ENCODE results near the gene KIF3B. TPM values are rescaled to one million over a fixed set of nuclear protein-coding genes. Genes with fewer than 3 reads are reported as not detected.
"Not testable (repeated sequence)": the region's sequence is repeated elsewhere in the genome, so short reads cannot be mapped to it uniquely, and the experiment has no call there.

KIF3B gene
- polyA plus RNA-seq, 3 donors, result 47.1 to 49.1 (median 47.9) TPM

DNA sequence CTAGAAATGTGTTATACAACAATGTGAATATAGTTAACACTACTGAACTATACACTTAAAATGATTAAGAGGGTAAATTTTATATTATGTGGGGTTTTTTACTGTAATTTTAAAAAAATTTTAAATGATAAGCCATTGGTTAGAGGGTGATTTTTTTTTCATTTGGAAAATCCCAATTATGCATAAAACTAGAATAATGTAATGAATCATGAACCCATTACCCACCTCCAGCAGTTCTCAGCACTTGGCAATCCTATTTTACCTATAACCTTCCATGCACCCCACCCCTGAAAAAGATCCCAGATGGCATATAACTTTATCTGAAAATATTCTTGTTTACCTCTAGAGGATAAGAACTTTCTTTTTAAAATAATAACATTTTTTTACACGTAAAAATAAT, 13.7 kb downstream of the KIF3B start:
- no peak for DNase-seq (ENCODE audit: low read depth in 3 of 3, low spot score in 2 of 3)

DNA sequence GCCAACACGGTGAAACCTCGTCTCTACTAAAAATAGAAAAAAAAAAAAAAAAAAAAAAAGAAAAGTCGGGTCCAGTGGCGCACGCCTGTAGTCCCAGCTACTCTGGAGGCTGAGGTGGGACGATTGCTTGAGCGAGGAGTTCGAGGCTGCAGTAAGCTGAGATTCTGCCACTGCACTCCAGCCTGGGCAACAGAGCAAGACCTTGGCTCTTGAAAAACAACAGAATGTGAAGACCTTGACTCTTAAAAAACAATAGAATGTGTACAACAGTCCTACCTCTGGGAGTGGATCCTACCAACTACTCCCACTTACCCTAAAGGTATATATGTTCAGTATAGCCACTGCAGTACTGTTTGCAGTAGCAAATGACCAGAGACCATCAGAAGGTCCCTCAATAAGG, 15.1 kb downstream of the KIF3B start:
- no peak for DNase-seq (ENCODE audit: low read depth in 3 of 3, low spot score in 2 of 3)

DNA sequence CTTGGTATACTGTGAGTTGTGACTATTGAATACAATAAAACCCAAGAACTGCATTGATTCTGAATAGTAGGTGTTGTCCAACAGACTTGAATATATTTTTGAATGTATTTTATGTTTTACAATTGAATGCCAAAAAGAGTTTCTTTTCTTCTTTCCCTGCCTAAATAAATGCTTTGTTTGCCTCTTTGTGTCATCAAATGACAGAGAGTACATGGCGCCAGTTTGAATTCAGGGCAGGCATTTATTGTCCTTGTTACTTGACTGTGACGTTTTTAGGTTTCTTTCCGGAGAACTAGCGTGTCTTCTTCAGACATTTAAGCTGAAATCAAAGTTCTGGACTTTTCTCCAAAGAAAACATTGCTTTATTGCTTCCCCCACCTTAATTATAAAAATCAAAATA, 16.6 kb downstream of the KIF3B start:
- no peak for DNase-seq (ENCODE audit: low read depth in 3 of 3, low spot score in 2 of 3)

DNA sequence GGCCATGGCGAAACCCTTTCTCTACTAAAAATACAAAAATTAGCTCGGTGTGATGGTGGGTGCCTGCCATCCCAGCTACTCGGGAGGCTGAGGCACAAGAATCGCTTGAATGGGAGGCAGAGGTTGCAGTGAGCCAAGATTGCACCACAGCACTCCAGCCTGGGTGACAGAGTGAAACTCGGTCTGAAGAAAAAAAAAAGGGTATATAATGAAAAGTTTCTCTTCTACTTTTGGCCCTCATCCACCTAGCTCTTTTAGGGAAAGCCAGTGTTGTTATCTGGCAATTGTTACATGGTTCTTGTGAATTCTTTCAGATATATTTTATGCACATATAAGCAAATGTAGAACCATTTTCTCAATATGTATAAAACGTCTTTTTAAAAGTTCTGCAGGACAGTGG, 19.0 kb downstream of the KIF3B start:
- DNase-seq (ENCODE audit: low read depth in 3 of 3, low spot score in 2 of 3), result no peak

DNA sequence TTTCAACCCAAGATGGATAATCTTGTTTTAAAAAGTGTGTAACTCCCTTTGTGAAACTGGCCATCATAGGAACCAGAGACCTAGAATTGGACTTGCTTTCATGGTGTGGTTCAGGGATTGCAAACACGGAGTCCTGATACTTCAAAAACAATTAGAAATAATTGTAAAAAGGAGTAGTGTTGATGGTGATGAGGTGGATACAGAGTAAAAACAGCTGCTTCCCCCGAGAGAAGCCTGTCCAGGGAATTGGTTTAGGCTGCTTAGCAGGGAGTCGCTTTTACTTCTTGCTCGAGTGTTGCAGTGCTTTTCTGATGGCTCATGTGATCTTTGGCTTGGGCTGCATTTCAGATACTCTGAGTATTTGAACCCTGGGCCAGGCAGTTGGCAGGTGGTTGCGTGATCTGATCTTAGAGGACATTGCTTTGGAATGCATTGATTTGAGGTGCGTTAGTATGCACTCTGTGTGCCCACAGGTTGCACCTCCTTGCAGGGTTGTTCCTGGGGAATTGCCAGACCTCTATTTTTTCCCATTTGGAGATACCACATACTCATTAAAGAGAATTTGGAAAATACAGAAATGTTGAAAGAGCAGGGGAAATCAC, 19.5 kb downstream of the KIF3B start:
- DNase-seq (ENCODE audit: low read depth in 3 of 3, low spot score in 2 of 3), result no peak

DNA sequence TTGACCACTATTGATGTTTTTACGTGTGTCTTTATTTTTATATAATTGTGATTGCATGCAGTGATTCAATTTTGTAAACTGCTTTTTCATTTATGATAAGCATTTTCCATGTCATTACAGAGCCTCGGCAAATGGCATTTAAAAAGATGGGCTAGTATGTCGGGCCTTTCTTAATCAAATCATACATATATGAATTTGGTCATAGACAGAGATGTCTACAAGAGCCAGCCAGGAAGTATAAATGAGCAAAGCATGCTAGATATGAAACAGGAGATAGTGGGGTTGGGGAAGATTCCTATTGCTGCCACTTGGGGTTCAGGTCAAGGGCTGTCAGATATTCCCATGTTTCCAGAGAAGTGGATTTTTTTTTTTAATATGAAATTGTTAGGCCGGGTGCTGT, 20.0 kb downstream of the KIF3B start:
- no peak for DNase-seq (ENCODE audit: low read depth in 3 of 3, low spot score in 2 of 3)

DNA sequence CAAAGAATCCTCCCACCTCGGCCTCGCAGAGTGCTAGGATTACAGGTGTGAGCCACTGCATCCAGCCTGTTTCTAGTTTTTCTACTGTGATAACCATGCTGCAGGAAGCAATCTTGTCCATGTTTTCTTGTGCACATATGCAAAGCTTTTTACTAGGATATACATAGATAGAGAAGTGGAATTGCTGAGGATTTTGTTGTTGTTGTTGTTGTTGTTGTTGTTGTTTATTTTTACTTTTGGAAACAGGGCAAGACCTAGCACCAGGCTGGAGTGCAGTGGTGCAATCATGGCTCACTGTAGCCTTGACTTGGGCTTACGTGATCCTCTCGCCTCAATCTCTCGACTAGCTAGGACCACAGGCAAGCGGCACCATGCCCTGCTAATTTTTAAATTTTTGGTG, 23.2 kb downstream of the KIF3B start:
- no peak for DNase-seq (ENCODE audit: low read depth in 3 of 3, low spot score in 2 of 3)

DNA sequence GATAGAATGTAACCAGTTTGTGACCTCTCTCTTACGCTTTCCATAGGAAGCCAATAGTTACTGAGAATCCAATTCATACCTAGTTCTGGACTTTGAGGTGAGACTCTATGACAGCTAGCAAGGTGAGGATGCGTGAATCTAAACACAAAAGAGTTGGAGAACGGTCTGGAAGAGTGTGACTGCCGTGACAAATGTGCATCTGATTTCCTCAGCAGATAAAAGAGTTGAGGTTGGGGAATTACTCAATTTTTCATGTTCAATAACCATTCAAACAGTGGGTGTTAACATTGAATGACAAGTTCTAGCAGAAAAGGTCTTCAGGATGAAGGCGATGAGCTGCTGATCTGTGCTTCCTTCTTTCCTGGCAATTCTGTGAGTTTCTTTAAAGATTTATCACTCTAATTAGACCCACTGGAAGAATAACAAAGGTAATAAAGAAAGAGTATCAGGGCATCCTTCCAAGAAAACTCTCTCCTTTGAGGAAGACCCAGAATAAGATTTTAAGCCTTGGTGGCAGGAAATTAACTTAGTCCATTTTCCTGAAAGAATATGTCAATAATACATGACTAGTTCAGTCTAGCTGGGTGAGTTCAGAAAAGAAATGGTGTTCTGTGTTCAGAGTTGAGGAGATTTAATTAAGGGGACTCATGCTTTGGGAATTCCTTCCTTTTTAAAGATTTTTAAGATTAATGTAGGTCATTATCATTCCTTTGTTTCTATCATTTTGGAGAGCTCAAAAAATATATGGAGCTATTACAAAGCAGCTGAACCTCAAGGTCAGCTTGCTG, 24.5 kb downstream of the KIF3B start:
- no peak for DNase-seq (ENCODE audit: low read depth in 3 of 3, low spot score in 2 of 3)

DNA sequence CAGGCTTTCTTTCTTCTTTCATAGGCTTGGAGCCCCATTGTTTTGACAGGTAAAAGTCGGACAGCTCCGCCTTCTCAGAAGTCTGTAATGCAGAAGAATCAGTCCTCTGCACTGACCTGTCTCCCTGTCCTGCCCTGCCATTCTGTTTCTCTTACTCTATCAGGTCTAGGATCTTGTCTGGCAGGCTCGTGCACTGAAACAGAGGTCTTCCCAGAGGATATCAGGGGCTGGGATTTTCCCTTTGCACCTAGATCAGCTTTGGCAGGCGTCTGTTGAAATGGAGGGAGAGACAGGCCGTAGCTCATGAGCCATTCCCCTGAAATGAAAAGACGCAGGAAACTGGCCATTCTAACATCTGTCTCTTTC, 25.0 kb downstream of the KIF3B start:
- no peak for DNase-seq (ENCODE audit: low read depth in 3 of 3, low spot score in 2 of 3)

DNA sequence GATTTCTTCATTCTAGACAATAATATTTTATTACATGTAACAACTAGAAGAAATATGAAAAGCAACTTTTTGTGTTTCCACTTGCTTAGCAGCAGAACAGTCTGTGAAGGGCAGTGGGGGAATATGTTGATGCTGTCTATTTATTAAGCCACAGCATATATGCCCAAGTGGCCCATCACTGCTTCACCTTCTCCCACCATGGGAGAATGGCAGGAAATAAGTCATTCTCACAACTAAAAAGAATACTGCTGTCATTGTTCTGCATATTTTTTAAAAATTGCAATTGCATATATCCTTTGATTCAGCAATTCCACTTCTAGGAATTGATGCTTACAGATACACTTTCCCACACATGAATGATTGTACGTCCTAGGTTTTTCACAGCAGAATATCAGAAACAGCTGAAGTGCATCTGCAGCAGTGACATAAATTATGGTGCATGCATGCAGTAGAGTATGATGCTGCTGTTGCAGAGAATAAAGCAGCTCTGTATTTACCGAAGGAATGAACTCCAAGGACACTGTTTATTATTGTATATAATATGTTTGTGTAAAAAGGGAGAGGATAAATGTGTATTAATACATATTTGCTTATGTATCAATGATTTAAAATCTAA, 26.8 kb downstream of the KIF3B start:
- no peak for DNase-seq (ENCODE audit: low read depth in 3 of 3, low spot score in 2 of 3)

DNA sequence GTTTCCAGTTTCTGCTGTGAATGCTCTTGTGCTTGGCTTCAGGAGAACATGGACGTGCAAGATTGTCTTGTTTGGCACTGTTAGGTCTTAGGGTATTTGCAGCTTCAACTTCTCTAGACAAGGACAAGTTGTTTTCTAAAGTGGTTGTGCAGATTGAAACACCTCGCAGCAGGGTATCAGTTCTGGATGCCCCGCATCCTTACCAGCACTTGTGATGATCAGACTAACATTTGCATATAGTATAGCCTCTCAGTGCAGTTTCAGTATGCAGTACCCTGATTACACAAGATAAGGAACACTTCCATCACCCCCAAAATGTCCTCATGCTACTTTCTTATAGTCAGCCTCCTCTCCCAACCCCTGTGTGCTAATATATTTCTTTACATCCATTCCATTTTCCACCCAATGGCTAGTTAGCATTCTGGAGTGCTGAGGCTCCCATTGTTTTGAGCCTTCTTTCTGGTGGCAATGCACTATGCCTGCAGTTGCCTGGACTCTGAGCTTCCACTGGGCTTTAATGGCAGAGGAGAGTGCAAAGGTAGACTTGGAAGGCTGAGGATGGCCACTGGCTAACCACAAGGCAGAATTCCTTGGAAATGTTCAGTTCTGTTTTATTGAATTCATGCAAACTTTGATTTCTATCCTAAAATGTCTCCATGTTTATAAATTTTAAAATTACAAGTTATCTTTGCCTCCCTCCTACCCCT, 35.4 kb downstream of the KIF3B start:
- DNase-seq (ENCODE audit: low read depth in 3 of 3, low spot score in 2 of 3), result no peak

DNA sequence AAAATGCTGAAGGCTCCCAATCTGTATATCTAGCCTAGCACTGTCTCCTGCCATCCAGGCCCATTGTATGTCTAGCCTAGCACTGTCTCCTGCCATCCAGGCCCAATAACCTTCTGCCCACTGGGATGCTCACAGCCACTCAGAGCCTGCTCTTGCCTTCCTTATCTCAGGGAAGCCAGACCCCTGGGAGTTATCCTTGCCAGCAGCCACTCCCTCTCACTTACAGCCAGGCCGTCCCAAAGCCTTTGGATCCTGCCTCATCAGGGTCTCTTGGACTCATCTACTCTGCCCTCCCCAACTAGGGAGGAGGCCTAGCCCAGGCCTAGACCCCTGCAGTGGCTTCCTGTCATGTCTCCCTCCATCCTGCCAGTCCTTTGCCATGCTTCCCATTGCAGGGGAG, 37.3 kb downstream of the KIF3B start:
- no peak for DNase-seq (ENCODE audit: low read depth in 3 of 3, low spot score in 2 of 3)

DNA sequence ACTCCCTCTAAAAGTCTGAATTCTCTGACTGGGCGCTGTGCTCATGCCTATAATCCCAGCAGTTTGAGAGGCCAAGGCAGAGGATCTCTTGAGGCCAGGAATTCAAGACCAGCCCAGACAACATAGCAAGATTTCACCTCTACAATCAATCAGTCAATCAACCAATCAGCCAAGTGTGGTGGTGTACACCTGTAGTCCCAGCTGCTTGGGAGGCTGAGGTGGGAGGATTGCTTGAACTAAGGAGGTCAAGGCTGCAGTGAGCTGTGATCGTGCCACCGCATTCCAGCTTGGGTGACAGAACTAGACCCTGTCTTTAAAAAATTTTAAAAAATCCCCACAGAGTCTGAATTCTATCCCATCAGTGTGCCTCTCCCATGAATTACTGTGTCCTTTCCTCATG, 37.9 kb downstream of the KIF3B start:
- DNase-seq (ENCODE audit: low read depth in 3 of 3, low spot score in 2 of 3), result no peak

DNA sequence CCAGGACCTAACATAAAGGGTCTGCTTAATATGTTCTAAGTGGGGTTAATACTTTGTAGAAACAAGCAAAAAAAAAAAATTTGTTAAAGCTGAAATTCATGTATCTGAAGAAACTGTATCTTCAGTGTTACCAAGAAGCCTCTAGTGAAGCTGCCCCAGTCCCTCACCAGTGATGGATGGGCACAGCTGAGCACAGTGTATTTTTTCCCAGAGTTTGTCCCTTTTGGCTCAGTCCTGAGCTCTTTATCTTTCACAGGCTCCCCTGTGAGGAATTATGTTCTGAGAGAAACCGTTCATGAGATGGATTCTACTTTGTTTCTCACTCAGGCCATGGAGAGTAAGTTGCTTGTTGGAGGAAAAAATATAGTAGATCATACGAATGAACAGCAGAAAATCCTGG, 38.4 kb downstream of the KIF3B start:
- no peak for DNase-seq (ENCODE audit: low read depth in 3 of 3, low spot score in 2 of 3)

DNA sequence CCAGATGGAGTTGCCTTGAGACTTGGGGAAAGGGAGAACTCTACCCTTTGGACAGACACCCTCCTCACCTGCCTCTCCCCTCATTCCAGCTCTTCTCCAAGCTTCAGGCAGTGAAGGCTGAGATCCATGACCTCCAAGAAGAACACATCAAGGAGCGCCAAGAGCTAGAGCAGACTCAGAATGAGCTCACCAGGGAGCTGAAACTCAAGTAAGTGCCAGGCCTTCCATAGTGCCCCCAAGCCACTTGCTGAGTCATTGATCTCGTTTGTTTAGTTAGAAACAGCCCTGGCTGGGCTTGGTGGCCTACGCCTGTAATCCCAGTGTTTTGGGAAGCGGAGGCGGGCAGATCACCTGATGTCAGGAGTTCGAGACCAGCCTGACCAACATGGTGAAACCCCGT, 39.2 kb downstream of the KIF3B start:
- no peak for DNase-seq (ENCODE audit: low read depth in 3 of 3, low spot score in 2 of 3)

DNA sequence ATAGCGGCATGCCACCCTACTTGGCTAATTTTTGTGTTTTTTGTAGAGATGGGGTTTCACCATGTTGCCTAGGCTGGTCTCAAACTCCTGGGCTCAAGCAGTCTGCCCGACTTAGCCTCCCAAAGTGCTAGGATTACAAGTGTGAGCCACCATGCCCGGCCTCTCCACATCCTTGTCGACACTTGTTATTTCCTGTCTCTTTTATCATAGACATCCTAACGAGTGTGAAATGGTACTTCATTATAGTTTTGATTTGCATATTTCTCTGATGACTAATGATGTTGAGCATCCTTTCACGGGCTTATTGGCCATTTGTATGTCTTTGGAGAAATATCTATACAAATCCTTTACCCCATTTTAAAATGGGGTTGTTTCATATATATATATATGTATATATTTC, 41.6 kb downstream of the KIF3B start:
- DNase-seq (ENCODE audit: low read depth in 3 of 3, low spot score in 2 of 3), result no peak

DNA sequence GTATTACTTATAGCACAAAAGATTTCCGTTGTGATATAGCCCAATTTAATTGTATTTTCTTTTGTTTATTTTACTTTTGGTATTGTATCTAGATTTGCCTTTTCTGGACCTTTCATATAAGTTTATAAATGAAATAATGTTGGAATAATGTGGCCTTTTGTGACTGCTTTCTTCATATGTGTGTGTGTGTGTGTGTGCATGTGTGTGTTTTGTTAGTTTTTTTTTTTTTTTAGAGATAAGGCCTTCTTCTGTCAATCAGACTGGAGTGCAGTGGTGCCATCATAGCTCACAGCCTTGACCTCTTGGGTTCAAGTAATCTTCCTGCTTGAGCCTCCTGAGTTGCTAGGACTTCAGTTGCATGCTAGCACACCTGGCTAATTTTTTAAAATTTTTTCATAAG, 42.9 kb downstream of the KIF3B start:
- no peak for DNase-seq (ENCODE audit: low read depth in 3 of 3, low spot score in 2 of 3)

DNA sequence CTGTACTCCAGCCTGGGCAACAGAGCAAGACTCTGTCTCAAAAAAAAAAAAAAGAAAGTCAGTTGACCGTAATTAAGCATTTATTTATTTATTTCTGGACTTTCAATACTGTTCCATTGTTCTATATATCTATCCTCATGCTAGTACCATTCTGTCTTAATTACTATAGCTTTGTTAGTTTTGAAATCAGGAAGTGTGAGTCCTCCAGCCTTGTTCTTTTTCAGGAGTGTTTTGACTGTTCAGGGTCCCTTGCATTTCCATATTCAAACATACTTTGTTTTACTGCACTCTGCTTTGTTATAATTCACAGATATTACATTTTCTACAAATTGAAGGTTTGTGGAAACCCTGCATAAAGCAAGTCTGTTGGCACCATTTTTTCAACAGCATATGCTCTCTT, 43.9 kb downstream of the KIF3B start:
- DNase-seq (ENCODE audit: low read depth in 3 of 3, low spot score in 2 of 3), result no peak

DNA sequence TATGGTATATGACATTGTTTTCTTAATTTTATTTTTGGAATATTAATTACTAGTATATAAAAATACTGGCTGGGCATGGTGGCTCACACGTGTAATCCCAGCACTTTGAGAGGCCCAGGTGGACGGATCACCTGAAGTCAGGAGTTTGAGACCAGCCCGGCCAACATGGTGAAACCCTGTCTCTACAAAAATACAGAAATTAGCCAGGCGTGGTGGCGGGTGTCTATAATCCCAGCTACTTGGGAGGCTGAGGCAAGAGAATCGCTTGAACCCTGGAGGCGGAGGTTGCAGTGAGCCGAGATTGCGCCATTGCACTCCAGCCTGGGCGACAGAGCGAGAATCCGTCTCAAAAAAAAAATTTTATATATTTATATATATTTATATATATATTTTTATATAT, 44.8 kb downstream of the KIF3B start:
- not testable (repeated sequence) for DNase-seq (ENCODE audit: low read depth in 3 of 3, low spot score in 2 of 3)

DNA sequence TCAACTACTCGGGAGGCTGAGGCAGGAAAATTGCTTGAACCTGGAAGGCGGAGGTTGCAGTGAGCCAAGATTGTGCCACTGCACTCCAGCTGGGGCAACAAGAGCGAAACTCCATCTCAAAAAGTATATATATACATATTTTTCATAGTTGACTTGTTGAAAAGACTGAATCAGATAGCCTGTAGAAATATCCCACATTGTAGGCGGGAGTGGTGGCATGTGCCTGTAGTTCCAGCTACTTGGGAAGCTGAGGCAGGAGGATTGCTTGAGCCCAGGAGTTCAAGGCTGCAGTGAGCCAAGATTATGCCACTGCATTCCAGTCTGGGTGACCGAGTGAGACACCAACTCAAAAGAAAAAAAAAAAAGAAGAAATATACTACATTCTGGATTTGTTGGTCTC, 46.3 kb downstream of the KIF3B start:
- DNase-seq (ENCODE audit: low read depth in 3 of 3, low spot score in 2 of 3), result not testable (repeated sequence)

DNA sequence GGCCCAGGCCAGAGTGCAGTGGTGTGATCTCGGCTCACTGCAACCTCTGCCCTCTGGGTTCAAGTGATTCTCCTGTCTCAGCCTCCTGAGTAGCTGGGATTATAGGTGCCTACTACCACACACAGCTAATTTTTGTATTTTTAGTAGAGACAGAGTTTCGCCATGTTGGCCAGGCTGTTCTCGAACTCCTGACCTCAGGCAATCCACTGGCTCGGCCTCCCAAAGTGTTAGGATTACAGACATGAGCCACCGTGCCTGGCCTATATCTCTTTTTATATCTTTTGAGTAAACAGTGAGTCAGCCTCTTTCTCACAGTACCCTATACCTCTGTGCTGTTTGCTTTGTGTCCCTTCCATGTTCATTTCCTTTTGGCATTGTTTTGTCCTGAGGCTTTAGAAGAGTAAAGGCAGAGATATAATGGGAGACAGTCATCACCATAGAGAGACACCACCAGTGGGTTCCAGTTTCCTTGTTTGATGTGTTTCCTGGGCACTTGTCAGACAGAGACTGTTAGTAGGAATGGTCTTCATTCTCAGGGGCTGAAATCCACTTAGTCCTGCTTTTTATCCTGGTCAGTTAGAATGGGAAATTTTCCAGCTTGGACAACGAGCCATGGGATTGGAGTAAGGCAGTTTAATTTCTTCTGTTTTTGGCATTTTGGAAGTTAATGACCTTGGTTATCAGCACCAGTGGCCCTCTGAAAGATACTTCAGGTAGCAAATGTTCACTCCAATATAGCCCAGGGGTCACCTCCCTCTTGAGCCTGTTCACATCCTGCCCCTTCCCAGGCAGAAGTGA, 48.5 kb downstream of the KIF3B start:
- DNase-seq (ENCODE audit: low read depth in 3 of 3, low spot score in 2 of 3), result no peak

Data from right renal cortex interstitium (tissue), 3 donors.